Trophoblast cell (in vitro differentiated cells and primary cell): ENCODE results near the gene UBAC2.

Experiments used
- DNase-seq, 2 donors: peaks; one replicate each; pipeline ENCODE4 v3.0.0-alpha.2; 2016
- H2AFZ ChIP-seq: 2 replicates; pipeline ENCODE4 v1.6.1; 2013; ENCODE audit warnings: low read length, moderate library complexity, mild to moderate bottlenecking; ENCODE audit not compliant: insufficient read depth, poor library complexity
- H2AK5ac ChIP-seq: 2 replicates; pipeline ENCODE4 v1.6.1; 2013; ENCODE audit warnings: mild to moderate bottlenecking, low read length
- H2BK120ac ChIP-seq: 2 replicates; pipeline ENCODE4 v1.6.1; 2013; ENCODE audit warnings: low read length, mild to moderate bottlenecking, moderate library complexity; ENCODE audit not compliant: insufficient read depth, poor library complexity
- H2BK12ac ChIP-seq: 2 replicates; pipeline ENCODE4 v1.6.1; 2013; ENCODE audit warnings: mild to moderate bottlenecking, low read length, moderate library complexity
- H2BK5ac ChIP-seq: 2 replicates; pipeline ENCODE4 v1.6.1; 2013; ENCODE audit warnings: low read length, low read depth, moderate library complexity, mild to moderate bottlenecking; ENCODE audit not compliant: poor library complexity
- H3K14ac ChIP-seq: 2 replicates; pipeline ENCODE4 v1.6.1; 2013; ENCODE audit warnings: mild to moderate bottlenecking, low read length
- H3K18ac ChIP-seq: 2 replicates; pipeline ENCODE4 v1.6.1; 2013; ENCODE audit warnings: mild to moderate bottlenecking, low read length
- H3K23ac ChIP-seq: 2 replicates; pipeline ENCODE4 v1.6.1; 2013; ENCODE audit warnings: low read length
- H3K27ac ChIP-seq: 2 replicates; pipeline ENCODE4 v1.5.1; 2013; ENCODE audit warnings: low read depth, mild to moderate bottlenecking, inconsistent platforms, low read length, moderate library complexity
- H3K27me3 ChIP-seq: 2 replicates; pipeline ENCODE4 v1.6.1; 2013; ENCODE audit warnings: inconsistent platforms, mild to moderate bottlenecking, low read length, moderate library complexity; ENCODE audit not compliant: insufficient read depth
- H3K36me3 ChIP-seq, 2 experiments: 1 replicate in 1 of 2; 2 replicates in 1 of 2; pipeline ENCODE4 v1.6.1; 2013; ENCODE audit warnings: low read length in 2 of 2, mild to moderate bottlenecking in 2 of 2, moderate library complexity in 1 of 2; ENCODE audit not compliant: insufficient read depth in 2 of 2, control insufficient read depth in 1 of 2
- H3K4ac ChIP-seq: 2 replicates; pipeline ENCODE4 v1.6.1; 2013; ENCODE audit warnings: low read depth, mild to moderate bottlenecking, low read length, moderate library complexity
- H3K4me1 ChIP-seq, 2 experiments: 1 replicate in 1 of 2; 2 replicates in 1 of 2; pipeline ENCODE4 v1.6.1; 2013; ENCODE audit warnings: low read length in 2 of 2, mild to moderate bottlenecking in 2 of 2, moderate library complexity in 1 of 2; ENCODE audit not compliant: insufficient read depth in 2 of 2, control insufficient read depth in 1 of 2
- H3K4me2 ChIP-seq: 2 replicates; pipeline ENCODE4 v1.6.1; 2013; ENCODE audit warnings: inconsistent platforms, mild to moderate bottlenecking, low read length, moderate library complexity
- H3K4me3 ChIP-seq: 2 replicates; pipeline ENCODE4 v1.5.1; 2013; ENCODE audit warnings: mild to moderate bottlenecking, low read depth, low read length, inconsistent platforms
- H3K79me1 ChIP-seq: one replicate; pipeline ENCODE4 v1.6.1; 2013; ENCODE audit warnings: low read length
- H3K79me2 ChIP-seq: 2 replicates; pipeline ENCODE4 v1.6.1; 2013; ENCODE audit warnings: low read length, mild to moderate bottlenecking; ENCODE audit not compliant: control insufficient read depth, insufficient read depth, poor library complexity
- H3K9ac ChIP-seq: 2 replicates; pipeline ENCODE4 v1.6.1; 2013; ENCODE audit warnings: mild to moderate bottlenecking, low read length
- H3K9me3 ChIP-seq: 2 replicates; pipeline ENCODE4 v1.6.1; 2013; ENCODE audit warnings: low read depth, mild to moderate bottlenecking, control low read depth, inconsistent platforms, low read length; ENCODE audit not compliant: insufficient read depth
- H4K12ac ChIP-seq: 2 replicates; pipeline ENCODE4 v1.6.1; 2013; ENCODE audit warnings: low read depth, mild to moderate bottlenecking, low read length, moderate library complexity
- H4K8ac ChIP-seq: 2 replicates; pipeline ENCODE4 v1.6.1; 2013; ENCODE audit warnings: low read depth, mild to moderate bottlenecking, low read length, moderate library complexity
- H4K91ac ChIP-seq: one replicate; pipeline ENCODE4 v1.6.1; 2013; ENCODE audit warnings: low read depth, mild to moderate bottlenecking, low read length, moderate library complexity
- WGBS: extraction: QIAGEN DNeasy Blood & Tissue Kit; methylation state at CpG from one replicate; pipeline ENCODE4 v1.1.7; 2013; ENCODE audit warnings: missing lambda C conversion rate; ENCODE audit not compliant: insufficient read length, insufficient coverage; ENCODE audit errors: extremely low coverage; 5-methylcytosine and 5-hydroxymethylcytosine counted together

UBAC2 gene

DNA sequence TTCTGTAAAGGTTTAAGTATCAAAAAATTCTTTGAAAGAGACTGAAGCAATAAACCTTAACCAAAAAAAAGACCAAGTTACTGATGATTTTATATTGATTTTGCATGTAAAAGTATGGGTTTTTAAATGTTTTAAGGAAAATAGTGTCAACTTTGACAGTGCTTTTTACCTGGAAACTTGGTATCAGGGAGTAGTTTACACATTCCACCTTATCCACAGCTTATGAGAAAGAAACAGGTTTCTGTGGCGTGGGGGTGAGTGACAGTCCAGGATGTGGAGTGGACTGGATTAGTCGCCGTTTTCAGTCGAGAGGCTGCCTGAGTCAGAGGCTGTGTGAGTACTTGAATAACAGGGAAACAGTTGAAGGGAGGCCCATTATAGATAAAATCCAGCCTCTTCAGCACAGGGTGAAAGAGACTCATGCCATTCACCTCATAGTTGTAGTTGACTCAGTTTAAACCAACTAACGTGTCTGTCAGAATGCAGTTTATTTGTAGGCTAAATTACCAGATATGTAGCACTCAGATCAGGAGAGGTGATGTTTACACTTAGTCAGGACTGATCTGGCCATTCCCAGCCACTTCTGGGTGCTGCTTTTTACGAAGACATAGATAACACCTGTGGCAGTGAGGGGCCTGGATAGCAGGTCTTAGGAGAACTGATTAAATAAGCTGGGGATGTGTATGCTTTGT is 107.1 kb downstream of the UBAC2 start:
- Histone ChIP-seq H3K4me1 (peaks cover 0 to 4% of the 10 kb centered on the region in 2 experiments), H4K12ac (no peak overlapping the region), H3K9ac (no peak overlapping the region), H2AFZ (no peak overlapping the region), H3K23ac (no peak overlapping the region), H4K91ac (no peak overlapping the region), H3K36me3 (peaks cover 0 to 2% of the 10 kb centered on the region in 2 experiments), H3K79me2 (no peaks in the 10 kb centered on the region), H4K8ac (no peak overlapping the region), H3K79me1 (no peaks in the 10 kb centered on the region), H3K14ac (no peak overlapping the region), H3K27ac (peak overlapping the region; percentile 33), H3K27me3 (no peaks in the 10 kb centered on the region), H3K4ac (no peak overlapping the region), H3K18ac (no peak overlapping the region), H2BK5ac (no peak overlapping the region), H2AK5ac (no peak overlapping the region), H3K9me3 (no peaks in the 10 kb centered on the region), H3K4me2 (no peak overlapping the region), H3K4me3 (no peak overlapping the region), H2BK12ac (no peak overlapping the region), H2BK120ac (no peak overlapping the region)
- DNase-seq, result no peak
- no CpG with 5 or more reads among the region's 6 CpGs for WGBS

GRCh38 chr13:99308471-99309087 is 107.9 kb downstream of the UBAC2 start:
- DNase-seq, result peak in 1 of 2 donors; percentile 25
- no CpG with 5 or more reads among the region's 3 CpGs for WGBS

DNA sequence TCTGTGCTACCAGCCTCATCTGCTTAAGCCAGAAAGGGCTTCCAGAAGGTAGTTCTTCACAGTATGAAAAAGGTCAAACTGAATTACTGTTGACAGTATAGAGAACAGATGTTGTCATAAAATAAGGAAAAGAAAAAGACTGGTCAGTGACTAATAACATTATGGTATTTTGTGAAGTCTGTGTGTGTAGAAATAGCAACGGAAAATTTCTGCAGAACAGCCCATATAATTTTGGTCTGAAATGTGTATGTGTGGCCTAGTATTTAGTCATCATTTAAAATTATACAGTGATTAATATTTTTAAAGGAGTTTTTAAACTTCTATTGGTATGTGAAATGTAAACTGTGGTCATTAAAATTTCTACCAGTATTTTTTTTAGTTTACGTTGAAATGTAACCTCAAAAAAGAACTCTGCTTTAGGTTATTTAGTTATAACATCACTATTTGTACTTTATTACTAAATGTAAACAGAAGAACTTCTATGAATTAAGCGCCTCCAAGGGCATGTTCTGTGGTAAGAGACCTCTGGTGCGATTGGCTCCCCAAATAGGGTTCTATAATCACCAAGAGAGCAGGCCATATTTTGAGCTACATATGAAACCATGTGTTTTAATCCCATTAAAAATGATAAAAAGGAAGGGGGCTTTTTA is 109.9 kb downstream of the UBAC2 start:
- H3K4me3 ChIP-seq, result no peak overlapping the region
- H3K4ac ChIP-seq, result no peak overlapping the region
- no peak overlapping the region for H3K27ac ChIP-seq
- H4K91ac ChIP-seq, result no peak overlapping the region
- H3K14ac ChIP-seq, result no peak overlapping the region
- no peaks in the 10 kb centered on the region for H3K79me1 ChIP-seq
- H2AFZ ChIP-seq, result no peak overlapping the region
- H3K4me1 ChIP-seq, result peaks cover 0 to 4% of the 10 kb centered on the region in 2 experiments
- no peak overlapping the region for H2AK5ac ChIP-seq
- DNase-seq, result peak in 1 of 2 donors; percentile 41
- H3K23ac ChIP-seq, result no peak overlapping the region
- H4K8ac ChIP-seq, result no peak overlapping the region
- no peak overlapping the region for H4K12ac ChIP-seq
- H2BK120ac ChIP-seq, result no peak overlapping the region
- no peak overlapping the region for H3K18ac ChIP-seq
- H3K36me3 ChIP-seq, result no peaks in the 10 kb centered on the region
- H3K4me2 ChIP-seq, result no peak overlapping the region
- no CpG with 5 or more reads among the region's 4 CpGs for WGBS
- no peak overlapping the region for H2BK12ac ChIP-seq
- H2BK5ac ChIP-seq, result no peak overlapping the region
- no peaks in the 10 kb centered on the region for H3K27me3 ChIP-seq
- no peaks in the 10 kb centered on the region for H3K79me2 ChIP-seq
- H3K9me3 ChIP-seq, result no peaks in the 10 kb centered on the region
- no peak overlapping the region for H3K9ac ChIP-seq

More at GRCh38 chr13:99308471-99309087, 107.9 kb downstream of the UBAC2 start:
- Histone ChIP-seq H4K8ac (no peak overlapping the region), H3K9me3 (no peaks in the 10 kb centered on the region), H4K12ac (no peak overlapping the region), H3K4me3 (no peak overlapping the region), H3K4me1 (peaks cover 0 to 4% of the 10 kb centered on the region in 2 experiments), H2BK12ac (no peak overlapping the region), H3K27ac (no peak overlapping the region), H3K79me2 (no peaks in the 10 kb centered on the region), H3K23ac (no peak overlapping the region), H3K4ac (no peak overlapping the region), H3K36me3 (peaks cover 0 to 2% of the 10 kb centered on the region in 2 experiments), H4K91ac (no peak overlapping the region), H3K14ac (no peak overlapping the region), H2BK120ac (no peak overlapping the region), H2AFZ (no peak overlapping the region), H3K79me1 (no peaks in the 10 kb centered on the region), H3K9ac (no peak overlapping the region), H3K4me2 (no peak overlapping the region), H2BK5ac (no peak overlapping the region), H3K18ac (no peak overlapping the region), H3K27me3 (no peaks in the 10 kb centered on the region), H2AK5ac (no peak overlapping the region)

- H3K36me3 ChIP-seq, result no peaks in the 10 kb centered on the region
- DNase-seq, result no peak
- no peak overlapping the region for H2AK5ac ChIP-seq
- no peak overlapping the region for H3K14ac ChIP-seq
- H2BK12ac ChIP-seq, result no peak overlapping the region
- H3K23ac ChIP-seq, result no peak overlapping the region
- no peak overlapping the region for H4K91ac ChIP-seq
- H3K18ac ChIP-seq, result no peak overlapping the region
- H4K8ac ChIP-seq, result no peak overlapping the region
- H3K79me1 ChIP-seq, result no peaks in the 10 kb centered on the region
- no peak overlapping the region for H2BK5ac ChIP-seq
- no peak overlapping the region for H3K4ac ChIP-seq
- no peaks in the 10 kb centered on the region for H3K79me2 ChIP-seq
- no peak overlapping the region for H3K27ac ChIP-seq
- H3K9me3 ChIP-seq, result no peaks in the 10 kb centered on the region
- no peak overlapping the region for H4K12ac ChIP-seq
- H2BK120ac ChIP-seq, result no peak overlapping the region
- H3K27me3 ChIP-seq, result no peaks in the 10 kb centered on the region
- H3K4me1 ChIP-seq, result peaks cover 0 to 4% of the 10 kb centered on the region in 2 experiments
- H3K9ac ChIP-seq, result no peak overlapping the region
- no peak overlapping the region for H3K4me3 ChIP-seq
- no peak overlapping the region for H3K4me2 ChIP-seq
- no peak overlapping the region for H2AFZ ChIP-seq
- no CpG with 5 or more reads among the region's 4 CpGs for WGBS
Measured at GRCh38 chr13:99311137-99311536, 110.5 kb downstream of the UBAC2 start.
